NCI-H2171 (cell line): ENCODE results near the gene PTPN1.
A peak's percentile ranks its signal among the peaks of the same experiment; 100 is the strongest.
"Not testable (repeated sequence)": the region's sequence is repeated elsewhere in the genome, so short reads cannot be mapped to it uniquely, and the experiment has no call there.

ENCODE experiments used
- DNase-seq: peaks from one replicate; lab custom pipeline; 2025; lab: John Stamatoyannopoulos, UW

PTPN1 gene

GRCh38 chr20:50610212-50610718, 100.1 kb downstream of the PTPN1 start:
- no peak for DNase-seq

GRCh38 chr20:50611128-50611810, 101.1 kb downstream of the PTPN1 start:
- DNase-seq: no peak

GRCh38 chr20:50613438-50614169, 103.4 kb downstream of the PTPN1 start:
- no peak for DNase-seq

- DNase-seq: no peak
Observed at GRCh38 chr20:50615407-50615806, 105.2 kb downstream of the PTPN1 start.

GRCh38 chr20:50617022-50617421, 106.8 kb downstream of the PTPN1 start:
- no peak for DNase-seq

- DNase-seq: no peak
Observed at GRCh38 chr20:50618537-50618936, 108.4 kb downstream of the PTPN1 start.

GRCh38 chr20:50620459-50620858, 110.3 kb downstream of the PTPN1 start:
- DNase-seq: not testable (repeated sequence)

DNA sequence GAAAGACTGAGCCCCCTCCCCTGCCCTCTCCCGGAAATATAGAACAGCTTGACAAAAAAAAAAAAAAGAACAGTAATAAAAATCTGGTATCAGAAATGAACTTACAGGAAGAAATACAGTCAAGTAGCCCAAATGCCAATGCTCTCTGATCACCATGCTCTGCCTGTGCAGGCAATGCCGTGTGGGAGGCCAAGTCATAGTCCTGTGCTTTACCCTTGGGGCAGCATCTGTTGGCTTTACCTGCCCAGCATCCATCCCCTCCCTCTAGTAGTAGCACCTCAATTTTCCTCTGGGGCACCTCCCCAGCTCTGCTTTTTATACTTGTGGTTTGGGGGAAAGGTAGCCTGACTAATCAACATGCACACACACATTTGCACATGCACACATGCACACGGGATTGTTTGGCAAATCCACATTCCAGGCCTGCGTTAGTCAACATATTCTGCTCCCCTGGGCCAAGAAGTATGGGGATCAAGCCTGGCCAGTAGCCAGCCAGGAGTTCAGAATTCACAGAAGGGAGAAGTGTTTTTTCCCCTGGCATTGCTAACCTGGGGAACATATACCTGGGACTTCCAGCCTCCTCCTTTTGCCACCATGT, 111.0 kb downstream of the PTPN1 start:
- DNase-seq: no peak

DNA sequence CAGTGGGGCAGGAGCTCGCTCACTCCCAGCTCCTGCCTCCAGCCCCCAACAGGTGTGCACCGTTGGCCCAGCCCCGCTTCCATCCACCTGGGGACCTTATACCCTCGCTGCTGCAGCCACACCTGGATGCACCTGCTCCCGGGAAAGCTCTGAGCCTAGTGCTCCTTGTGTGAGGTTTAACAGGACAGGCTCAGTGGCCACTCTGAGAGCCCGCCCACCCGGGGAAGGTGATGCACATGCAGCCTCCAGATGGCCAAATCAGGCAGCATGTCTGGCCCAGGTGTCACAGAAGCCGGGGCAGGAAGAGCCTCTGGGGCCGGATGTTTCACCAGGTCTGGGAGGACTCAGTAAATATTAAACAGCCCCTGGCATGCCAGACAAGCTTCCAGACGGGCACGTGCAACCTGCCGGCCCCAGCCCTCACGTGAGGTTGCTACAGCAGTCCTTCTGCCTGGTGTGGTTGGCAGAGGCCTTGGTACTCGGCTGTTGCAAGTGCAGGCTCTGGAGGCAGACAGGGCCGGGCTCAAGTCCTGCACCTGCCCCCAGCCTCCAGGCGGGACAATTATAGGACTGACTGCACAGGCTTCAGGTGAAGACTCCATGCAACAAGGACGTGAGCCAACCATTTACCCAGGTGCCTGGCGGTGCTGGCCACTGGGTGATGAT, 114.3 kb downstream of the PTPN1 start:
- DNase-seq: peak; percentile 85

DNA sequence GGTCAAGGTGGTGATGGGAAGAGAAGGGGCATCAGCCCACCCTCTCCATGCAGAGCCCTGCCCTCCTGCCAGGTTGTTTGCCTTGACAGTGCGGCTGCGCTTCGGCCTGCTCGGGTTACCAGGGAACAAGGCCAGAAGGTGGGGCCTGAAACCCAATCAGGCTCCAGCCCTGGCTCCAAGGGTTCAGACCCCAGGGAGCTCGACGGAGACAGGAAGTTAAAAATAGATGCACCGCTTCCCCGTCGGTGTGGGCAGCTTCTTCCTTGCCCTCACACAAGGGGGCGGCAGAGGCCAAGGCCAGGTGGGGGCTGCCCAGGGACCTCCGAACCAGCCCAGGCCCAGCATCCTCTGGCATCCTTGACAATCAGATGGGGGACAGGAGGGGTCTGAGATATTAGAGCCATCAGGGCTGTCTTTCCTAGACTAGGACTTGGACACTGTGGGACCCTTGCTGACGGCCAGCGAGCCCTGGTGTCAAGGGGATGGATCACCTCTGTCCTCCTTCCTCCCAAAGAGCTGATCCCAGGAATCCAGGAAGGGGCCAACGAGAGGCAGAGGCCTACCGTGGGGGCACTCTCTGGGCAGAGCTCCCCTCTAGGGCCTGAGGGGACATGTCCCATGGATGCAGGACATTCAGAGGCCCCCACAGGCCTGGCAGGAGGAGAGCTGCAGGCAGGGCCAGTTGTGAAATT, 115.9 kb downstream of the PTPN1 start:
- DNase-seq: peak; percentile 88

DNA sequence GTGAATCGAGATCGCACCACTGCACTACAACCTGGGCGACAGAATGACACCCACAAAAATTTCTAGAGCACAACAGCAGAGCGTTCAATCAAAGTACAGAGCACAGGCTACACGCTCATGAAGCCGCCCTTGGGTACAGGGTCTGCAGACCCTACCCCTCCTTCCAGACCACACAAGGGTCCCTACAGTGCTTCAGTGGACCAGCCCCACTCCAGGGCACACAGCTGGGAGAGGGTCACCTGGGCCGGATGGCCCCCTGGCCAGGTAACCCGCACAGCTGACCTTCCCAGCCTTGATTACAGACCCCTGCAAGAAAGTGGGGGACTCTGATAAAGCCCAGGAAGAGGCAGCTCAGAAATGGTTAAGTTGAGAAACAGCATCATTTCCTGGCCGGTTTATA, 117.6 kb downstream of the PTPN1 start:
- DNase-seq: no peak

DNA sequence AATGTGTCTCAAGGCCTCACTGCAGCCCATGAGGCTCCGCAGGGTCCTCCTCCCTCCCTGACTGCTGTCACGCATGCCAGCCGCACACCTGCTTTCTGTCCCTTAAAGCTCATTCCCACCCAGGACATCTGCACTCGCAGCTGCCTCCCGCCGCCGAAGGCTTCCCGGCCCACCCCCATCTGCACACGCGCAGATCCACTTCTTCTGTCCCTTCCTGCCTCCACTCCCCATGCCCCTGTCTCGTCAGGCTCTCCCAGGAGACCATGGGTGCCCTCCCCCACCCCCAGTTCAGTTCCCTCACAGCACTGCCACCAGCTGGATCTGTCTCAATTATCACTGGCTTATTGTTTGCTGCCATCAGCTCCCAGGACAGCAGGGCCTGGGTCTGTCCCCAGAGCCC, 118.1 kb downstream of the PTPN1 start:
- DNase-seq: peak; percentile 89

GRCh38 chr20:50628853-50629669, 118.9 kb downstream of the PTPN1 start:
- DNase-seq: no peak

DNA sequence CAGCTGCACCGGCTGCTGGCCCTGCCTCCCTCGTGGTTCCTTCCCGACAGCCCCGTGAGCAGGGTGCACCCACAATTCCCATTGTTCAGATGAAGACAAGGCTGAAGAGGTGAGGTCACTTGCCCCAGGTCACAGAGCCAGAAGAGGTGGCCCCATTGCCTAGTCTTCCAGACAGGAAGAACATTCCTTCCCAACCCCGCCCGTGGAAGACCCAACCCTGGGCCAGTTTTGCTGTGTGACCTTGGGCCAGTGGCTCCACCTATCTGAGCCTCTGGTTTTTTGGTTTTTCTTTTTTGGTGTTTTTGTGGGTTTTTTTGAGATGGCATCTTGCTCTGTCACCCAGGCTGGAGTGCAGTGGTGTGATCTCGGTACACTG, 119.5 kb downstream of the PTPN1 start:
- DNase-seq: no peak

GRCh38 chr20:50630578-50631263, 120.5 kb downstream of the PTPN1 start:
- no peak for DNase-seq

GRCh38 chr20:50632236-50632635, 122.1 kb downstream of the PTPN1 start:
- no peak for DNase-seq

DNA sequence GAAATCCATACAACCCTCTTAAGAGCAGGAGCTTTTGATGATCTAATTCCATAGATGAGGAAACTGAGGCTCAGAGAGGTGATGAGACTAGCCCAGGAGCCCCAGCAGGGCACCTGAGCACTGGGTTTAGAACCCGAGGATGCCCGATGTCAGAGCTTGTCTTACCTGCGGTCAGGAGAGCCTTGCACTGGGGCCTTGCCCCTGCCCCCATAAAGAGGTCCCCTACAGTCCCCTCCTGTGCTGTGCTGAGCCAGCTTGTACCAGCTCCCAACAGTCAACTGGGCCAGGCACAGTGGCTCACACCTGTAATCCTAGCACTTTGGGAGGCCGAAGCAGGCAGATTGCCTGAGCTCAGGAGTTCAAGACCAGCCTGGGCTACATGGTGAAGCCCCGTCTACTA, 122.5 kb downstream of the PTPN1 start:
- no peak for DNase-seq

- no peak for DNase-seq
Observed at GRCh38 chr20:50633361-50633760, 123.2 kb downstream of the PTPN1 start.

GRCh38 chr20:50634191-50634590, 124.0 kb downstream of the PTPN1 start:
- no peak for DNase-seq
